ENCODE results near the gene C6orf15.

Gene C6orf15

DNA sequence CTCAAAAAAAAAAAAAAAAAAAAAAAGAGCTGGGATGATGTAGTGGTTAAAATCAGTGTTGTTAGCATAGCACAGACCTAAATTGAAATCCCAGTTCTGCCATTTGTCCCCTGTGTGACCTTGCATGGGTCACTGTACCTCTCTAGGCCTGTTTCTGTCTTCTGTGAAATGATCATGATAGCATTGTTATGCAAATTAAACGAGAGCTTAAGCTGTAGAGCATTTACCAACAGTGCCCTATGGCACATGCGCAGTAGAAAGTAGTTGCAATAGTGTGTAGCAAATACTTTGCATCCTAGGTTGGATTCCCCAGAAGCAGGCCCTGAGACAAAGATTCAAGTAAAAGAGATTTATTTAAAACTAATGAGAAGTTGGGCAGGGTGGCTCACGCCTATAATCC, 19.2 kb upstream of the C6orf15 start:
- in situ Hi-C loops (cut with MboI; ENCODE audit: low sequenced_read_pairs) = no loop called here

DNA sequence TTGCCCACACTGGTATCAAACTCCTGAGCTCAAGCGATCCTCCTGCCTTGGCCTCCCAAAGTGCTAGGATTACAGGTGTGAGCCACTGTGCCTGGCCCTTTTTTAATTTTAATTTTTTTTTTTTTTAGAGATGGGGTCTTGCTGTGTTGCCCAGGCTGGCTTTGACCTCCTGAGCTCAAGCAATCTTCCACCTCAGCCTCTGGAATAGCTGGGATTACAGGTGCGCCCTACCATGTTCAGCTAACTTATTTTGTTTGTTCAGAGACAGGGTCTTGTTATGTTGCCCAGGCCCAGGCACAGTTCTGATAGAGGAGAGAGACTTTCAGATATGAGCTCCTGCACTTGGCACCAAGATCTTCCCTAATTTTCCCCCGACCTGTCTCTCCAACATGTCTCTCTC, 18.4 kb upstream of the C6orf15 start:
- in situ Hi-C loops (cut with MboI; ENCODE audit: low sequenced_read_pairs) = no loop called here

DNA sequence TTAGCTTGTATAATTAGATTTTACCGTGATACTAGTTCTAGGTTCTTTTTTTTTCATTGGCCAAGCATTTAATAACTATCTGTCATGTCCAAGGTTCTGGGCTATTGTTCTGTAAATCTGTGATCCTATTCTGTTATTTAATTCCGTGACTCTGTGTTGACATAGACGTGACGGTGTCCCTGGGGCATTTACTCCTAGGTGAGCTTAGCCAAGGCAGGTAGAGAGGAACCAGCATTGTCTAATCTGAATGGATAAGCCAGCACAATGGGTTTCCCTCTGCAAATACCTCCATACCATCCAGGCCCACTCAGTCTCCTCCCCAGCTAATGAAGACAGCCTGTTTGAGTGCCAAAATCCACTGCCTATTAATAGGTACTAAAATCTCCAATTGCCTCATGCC, 16.8 kb upstream of the C6orf15 start:
- in situ Hi-C loops (cut with MboI; ENCODE audit: low sequenced_read_pairs) = no loop called here

DNA sequence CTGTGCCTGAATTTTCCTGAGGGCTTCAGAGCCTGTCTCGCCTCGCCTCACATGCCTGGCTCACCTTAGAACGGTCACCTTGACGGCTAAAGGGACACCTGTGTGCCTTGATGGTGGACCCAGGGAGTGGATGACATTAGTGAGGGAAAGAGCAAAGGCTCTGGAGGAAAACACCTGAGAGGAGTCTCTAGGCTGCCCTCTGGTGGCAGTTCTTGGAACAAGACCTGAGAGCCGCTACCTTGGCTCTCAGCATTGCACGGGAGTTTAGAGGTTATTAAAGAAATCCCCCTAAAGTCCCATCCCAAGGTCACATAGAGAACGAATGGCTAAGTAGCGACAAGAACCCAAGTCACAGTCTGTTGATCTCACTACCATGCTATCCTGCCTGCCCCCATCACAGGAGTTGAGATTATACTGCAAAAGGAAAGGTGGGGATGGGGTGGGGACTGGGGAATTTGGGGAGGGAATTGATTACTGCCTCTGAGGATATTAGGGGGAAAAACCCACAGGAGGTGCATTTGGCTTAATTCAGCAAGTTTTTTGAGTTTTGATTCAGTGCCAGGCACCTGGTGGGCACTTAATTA, 15.8 kb upstream of the C6orf15 start:
- in situ Hi-C loops (cut with MboI; ENCODE audit: low sequenced_read_pairs) = no loop called here

DNA sequence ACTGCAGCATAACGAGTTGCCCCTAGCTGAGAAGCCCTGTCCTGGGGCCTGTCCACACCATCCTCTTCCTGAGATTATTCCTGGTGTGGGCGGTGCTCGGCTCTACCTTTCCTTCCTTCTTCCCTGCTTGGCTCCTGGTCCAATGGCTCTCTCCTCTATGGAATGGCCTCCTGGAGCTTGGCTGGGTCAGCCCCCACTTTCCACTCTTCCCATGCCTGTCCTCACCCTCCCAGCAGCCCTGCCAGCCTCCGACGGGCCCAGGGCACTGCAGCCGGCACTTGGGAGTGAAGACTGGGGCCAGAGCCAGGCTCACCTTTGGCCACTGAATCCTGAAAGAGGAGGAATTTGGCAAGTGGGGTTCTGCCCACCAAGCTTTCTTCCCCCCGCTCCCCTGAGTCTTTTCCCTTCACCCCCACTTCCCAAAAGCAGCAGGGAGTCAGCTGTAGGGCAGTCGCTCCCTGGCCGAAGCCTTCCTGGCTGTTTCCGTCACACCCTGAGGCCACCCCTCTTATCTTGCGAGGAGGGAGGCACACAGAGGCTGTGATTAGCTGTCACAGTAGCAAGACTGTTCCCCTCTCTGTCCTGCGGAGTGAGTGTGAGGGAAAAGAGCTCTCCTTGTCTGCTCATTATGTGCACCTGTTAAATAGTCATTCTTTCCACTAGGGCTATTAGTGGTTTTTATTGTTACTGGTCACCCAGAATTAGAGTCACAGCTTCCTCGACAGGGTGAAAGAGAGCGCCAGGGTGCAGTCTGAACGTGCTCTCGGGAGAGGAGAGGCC, 14.2 kb upstream of the C6orf15 start:
- in situ Hi-C loops (cut with MboI; ENCODE audit: low sequenced_read_pairs) = no loop called here

DNA sequence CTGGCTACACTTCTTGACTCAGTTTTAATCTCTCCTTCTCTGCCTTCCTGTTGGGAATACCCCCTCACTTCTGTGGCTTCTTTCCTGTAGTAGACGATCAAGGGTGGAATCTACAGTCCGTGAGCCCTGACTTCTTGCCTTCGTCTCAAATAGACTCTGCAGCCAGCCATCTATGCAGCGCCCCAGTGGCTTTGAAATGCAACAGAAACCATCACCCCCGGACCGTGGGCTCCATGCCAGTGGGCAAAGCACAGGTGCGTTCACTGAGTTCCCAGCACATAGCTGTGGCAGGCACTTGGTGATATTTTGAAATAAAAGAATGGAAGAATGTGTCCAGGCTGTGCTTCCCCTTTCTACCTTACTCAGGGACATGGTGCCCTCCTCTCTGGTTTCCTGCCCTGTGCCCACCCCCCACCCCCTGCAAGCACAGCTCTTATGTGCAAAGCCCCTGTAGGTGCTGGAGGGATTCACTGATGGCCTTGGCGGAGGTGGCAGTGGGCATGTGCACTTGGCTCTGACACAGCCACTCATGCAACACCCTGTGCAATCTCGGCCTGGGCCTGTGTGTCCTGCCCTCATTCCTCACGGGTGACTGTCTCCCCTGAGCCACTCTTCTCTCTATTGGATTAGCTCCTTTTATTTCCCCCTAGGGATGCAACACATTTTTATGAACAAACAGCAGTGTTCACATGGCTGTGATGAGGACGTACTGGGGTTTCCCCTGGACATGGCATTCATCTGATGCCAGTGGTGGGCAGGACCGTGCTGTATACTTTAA, 13.4 kb upstream of the C6orf15 start:
- in situ Hi-C loops (cut with MboI; ENCODE audit: low sequenced_read_pairs) = no loop called here

DNA sequence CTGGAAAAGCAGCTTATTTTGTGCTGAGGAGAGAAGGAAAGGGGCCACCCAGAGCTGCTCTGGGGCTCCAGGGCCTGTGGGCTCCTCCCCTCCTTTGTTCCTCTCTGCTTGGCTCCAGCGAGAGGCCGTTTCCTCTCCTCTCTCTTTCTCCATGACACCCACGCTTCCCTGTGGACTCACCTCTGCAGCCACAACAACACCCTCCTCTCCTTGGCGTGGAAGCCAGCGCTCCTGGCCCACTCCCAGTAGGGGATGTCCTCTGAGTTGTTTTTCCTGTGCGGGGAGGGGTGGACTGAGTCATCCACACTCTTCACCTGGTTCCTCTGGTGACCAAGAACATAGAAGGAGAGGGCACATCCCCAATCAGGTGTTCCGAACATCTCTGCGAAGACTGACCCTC, 12.8 kb upstream of the C6orf15 start:
- in situ Hi-C loops (cut with MboI; ENCODE audit: low sequenced_read_pairs) = no loop called here

DNA sequence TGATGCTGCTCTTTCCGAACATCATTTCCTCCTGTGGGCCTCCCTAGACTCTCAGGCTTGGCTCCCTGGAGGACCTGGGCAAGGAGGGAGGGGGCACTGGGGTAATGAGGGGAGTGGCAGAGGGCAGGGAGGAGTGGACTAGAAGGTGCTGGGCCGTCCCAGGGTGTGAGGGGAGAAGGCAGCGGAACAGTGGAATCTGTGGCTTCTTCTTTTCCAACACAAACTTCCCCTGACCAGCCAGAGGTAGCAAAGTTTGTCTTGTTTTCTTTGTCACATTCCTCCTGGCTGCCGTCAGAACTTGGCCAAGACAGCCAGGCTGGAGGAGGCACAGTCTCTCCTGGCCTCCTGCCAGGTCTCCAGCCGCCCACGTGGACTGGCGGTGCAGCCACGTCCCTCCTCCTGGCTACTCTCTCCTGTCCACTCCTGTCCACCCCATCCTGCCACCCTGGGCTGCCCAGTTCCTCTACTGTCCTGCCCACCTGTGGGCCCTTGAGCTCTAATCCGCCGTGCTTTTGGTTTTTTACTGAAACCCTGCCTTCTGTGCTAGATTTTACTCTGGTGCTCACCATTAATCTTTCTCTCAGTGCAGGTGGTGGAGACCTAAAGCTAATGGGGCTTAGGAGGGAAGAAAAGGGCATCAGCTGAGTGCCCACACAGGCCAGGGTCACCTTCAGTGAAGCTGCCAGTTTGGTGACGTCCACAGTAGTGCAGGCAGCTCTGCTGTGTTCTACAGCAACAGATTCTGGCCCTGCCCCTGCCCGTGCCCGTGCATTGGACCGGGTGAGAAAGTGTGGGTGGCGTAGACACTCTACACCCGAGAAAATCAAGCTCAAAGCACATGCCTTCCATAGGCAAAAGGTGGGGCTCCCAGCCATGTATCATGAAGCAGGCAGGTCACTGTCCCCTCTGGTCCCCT, 10.7 kb upstream of the C6orf15 start:
- in situ Hi-C loops (cut with MboI; ENCODE audit: low sequenced_read_pairs) = no loop called here

DNA sequence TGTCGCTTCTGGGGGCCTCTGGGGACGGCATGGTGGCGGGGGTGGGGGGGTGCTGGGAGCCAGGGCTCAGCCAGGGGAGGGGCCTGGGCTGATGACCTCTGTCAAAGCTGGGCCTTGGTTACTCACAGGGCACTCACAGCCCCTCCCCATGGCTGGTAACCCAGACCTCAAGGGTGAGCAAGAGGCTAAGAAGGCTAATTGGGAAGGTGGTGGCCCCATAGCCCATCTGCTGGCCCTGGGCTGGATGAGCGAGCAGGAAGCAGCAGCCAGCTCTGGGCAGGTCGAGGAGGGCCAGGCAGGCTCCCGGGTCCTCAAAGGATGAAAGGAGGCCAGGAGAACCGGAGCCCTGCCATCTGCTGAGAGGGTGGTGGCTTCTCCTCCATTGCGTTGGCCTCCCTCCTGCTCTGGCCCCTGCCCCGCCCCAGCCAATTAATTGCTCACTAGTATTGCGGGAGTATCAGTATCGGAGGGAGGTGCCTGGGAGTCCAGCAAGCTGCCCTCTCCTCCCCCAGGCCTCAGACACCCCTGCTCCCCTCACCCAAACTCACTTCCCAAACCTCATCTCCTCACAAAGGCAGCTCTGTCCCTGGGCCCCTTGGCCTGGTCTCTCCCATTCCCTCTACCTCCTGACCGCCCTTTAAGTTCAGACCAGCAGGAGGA, 8.9 kb upstream of the C6orf15 start:
- in situ Hi-C loops (cut with MboI; ENCODE audit: low sequenced_read_pairs) = no loop called here

DNA sequence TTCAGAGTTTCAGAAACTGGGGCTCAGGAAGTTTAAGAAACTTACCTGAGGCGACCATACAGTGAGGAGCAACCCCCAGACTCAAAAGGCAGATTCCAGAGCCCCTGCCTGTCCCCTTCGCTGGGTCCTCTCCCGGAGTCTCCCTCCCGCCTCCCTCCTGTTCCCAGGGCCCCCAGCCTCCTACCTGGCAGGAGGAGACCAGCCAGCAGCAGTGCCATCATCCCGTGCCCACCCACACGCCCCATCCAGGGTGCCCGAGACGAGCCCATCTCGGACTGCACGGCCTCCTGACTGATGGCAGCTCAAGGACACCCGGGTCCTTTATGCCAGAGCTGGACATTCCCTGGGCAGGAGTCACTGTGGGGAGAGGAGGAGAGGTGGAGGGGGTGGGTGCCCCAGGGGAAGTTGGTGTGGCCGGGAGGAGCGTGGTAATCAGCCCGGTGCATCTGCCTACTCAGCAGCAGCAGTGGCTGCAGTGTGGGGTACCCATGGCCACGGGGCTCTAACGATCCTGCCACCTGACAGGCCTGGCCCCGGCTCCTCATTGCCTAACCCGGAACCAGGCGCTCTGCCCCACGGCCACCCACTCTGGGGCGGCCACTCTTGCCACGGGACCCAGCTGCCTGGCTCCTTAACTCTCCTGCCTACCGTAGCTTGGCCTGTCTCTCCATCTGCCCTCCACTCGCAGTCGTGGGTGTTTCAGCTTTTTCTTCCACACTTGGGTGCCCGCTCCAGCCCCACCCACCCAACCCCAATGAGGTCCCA, 8.0 kb upstream of the C6orf15 start, which contains the start of gene CDSN:
CDSN (minus strand) TSS at position 296 of the 765 bp plus-strand sequence; CDS start at position 269, 27 bp downstream.
- in situ Hi-C loops (cut with MboI; ENCODE audit: low sequenced_read_pairs) = no loop called here

DNA sequence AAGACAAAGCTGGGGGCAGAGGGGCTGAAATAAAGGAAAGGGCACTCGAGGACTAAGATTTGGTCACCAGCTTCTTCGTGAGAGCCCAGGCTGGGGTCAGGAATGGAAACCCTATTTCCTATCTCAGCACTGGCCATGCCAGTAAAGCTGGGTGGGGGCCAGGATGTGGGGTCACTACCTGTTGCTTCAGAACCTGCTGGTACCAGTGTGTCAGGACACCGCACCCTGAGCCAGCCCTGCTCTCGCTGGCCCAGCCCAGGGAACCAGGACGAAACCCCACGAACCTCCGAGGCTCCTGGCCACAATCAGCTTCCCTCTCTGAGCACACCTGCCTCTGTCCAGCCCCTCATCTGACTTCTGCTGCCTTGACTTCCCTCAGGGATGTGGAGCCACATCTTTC, 5.8 kb upstream of the C6orf15 start:
- in situ Hi-C loops (cut with MboI; ENCODE audit: low sequenced_read_pairs) = no loop called here

DNA sequence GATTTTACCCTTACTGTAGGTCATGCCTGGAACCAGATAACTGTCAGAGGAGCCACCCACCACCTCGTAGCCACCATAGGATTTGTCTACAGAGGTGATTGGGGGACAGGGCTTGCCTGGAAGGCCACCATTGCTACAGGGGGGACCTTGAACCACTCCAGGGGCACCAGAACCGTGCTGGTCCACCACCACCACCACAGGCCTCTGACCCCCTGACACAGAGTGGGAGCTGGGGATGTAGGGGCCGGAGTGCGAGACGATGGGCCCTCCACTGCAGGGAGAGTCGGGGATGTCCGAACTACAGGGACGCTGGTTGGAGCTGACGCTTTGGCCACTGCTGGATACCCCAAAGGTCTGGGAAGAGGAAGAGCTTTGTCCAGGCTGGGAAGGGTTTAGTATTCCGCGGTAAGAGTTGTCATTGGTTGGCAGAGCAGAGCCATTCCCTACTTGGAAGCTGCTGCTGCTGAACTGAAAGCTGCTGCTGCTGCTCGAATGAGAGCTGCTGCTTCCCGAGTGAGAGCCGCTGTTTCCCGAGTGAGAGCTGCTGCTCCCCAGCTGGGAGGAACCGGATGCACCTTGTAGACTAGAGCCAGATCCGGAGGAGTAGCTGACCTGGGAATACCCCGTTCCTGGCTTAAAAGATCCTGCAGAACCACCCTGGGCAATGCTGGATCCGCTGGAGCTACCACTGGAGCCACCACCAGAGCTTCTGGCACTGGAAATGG, 4.4 kb upstream of the C6orf15 start:
- in situ Hi-C loops (cut with MboI; ENCODE audit: low sequenced_read_pairs) = no loop called here

DNA sequence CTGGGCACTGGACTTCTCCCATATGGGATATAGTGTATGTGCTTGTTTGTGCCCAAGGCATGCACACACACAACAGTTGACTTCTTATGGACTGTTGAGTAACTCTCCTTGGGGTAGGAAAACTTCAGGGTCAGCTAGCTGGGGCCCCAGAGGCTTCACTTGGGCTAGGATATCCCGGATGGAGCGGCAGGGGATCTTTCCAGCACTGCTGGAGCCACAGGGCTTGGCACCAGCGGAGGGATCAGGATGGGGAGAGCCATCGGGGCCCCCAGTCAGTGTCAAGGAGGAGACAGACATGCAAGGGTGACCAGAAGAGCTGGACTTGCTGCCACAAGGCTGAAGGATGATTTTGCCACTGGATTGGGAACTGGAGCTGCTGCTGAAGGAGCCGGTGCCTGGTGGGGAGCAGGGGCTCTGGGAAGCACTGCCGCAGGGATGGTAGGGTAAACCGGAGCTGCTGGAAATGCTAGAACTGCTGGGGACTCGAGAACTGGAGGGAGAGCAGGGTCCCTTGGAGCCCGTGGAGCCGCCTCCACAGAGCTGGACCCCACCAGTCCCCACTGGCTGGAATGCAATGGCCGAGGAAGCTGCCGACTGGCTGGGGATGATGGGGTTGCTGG, 3.7 kb upstream of the C6orf15 start:
- in situ Hi-C loops (cut with MboI; ENCODE audit: low sequenced_read_pairs) = no loop called here

DNA sequence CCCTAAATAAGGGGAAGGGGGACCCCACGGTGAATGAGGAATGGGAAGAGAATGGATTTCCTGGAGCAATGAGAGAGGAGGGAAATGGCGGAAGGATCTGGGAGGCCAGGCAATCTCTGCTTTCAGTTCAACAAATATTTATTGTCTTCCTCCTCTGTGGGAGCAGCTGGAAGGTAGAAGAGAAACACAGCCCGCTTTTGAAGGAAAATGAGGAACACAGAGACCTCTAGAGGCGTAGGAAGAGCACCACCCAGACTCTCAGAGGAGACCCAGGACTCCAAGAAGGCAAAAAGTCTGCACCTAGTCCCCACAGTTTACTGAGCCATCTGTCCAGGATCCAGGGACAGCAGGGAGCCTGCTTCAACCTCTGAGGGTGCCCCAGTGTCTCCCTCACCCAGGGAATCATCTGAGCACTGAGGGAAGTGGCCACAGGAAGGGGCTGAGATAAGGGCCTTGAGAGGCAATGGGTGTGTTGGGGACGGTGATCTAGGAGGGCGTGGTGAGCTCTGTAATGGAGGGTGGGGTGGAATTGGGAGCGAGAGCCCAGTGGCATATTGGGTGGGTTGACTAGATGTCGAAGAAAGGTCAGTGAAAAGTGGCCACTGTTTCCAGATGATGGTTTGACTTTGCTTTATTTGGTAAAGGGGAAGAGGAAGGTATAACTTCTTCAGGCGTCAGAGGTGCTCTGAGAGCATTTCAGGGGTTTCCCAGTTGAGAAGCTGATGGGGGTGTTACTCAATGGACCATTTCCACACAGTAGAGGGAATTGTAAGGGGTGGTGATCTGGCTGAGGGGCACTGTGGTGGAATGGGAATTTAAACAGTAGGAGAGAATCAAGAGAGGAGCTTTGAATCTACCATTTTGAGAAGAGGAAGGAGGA, 2.8 kb upstream of the C6orf15 start:
- in situ Hi-C loops (cut with MboI; ENCODE audit: low sequenced_read_pairs) = no loop called here

DNA sequence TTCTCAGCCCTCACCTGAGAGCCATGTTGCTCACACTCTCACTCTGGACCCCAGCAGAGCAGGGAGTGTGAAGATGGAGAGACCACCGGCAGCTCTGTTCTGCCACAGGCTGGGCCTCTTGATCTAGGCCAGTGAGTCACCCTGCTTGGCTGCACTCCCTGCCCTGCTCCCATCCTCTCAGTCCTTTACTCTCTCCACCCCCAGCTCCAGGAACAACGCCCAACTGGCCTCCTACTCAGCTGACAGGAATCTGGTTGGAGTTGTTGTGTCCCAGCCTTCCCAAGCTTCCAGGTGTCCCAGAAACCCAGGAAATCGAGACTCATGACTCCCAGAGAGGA, 2.1 kb upstream of the C6orf15 start, which contains the start of gene PSORS1C1:
PSORS1C1 (plus strand) TSS at position 260 of the 338 bp plus-strand sequence. CDS start 14,833 bp downstream, outside the sequence.
- in situ Hi-C loops (cut with MboI; ENCODE audit: low sequenced_read_pairs) = no loop called here

DNA sequence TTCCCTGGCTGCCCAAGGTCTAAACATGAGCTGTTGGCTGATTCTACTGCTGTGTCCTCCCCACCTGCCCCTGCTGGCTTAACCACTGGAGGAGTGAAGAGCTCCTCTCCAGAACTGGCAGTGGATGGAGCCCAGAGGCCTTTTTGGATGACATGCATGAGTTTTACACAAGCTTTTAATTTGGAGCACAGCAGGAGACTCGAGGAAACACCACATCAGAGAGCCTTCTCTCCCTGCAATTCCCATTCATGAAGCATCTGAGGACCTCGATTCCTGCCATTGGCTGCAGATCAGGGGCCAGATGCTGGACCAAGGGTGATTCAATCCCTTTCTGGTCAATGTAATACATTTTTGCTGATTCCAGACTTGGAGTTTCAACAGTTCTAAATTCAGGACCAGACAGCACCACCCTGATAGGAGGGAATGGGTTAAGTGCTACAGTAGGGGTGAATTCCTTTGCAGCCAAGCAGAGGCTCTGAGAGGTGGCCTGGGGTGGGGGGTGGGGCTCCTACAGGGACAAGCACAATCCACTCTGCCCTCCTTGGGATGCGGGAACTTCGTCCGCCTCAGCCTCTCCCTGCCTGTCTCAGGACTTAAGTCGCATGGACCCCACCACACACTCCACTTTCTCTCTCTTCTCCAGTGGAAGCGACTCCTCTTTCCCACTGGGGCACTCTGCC, 1.6 kb upstream of the C6orf15 start:
- in situ Hi-C loops (cut with MboI; ENCODE audit: low sequenced_read_pairs) = no loop called here

DNA sequence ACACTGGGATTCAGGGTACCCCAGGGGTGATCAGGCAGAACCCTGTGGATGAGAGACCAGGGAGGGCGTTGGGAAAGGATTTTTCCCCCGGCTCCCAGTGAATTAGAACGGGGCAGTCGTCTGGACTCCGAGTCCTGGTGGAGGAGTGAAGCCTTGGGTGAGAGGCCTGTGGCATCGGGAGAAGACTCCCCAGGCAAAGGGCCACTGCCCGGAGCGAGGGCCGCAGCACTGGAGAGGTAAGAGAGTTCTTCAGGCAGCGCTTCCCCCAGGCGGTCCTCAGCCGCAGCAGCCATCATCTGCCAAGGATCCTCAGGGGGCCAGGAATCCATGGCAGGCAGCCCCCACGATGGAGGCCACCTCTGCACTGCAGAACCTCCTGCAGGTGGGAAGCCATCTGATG, 663 bp downstream of the C6orf15 start:
- in situ Hi-C loops (cut with MboI; ENCODE audit: low sequenced_read_pairs) = no loop called here

Measured in HL-60/S4 treated with phorbol 12-myristate 13-acetate at 8.2 ng/mL for 4 days and 3 days (cell line).